ENCODE results near the gene HELZ. TPM values are rescaled to one million over a fixed set of nuclear protein-coding genes. Genes with fewer than 3 reads are reported as not detected.
A peak's percentile ranks its signal among the peaks of the same experiment; 100 is the strongest.

The HELZ gene
- total RNA-seq: 47.1 and 77.2 TPM in 2 replicates
- polyA plus RNA-seq: 32.7 and 34.1 TPM in 2 replicates

DNA sequence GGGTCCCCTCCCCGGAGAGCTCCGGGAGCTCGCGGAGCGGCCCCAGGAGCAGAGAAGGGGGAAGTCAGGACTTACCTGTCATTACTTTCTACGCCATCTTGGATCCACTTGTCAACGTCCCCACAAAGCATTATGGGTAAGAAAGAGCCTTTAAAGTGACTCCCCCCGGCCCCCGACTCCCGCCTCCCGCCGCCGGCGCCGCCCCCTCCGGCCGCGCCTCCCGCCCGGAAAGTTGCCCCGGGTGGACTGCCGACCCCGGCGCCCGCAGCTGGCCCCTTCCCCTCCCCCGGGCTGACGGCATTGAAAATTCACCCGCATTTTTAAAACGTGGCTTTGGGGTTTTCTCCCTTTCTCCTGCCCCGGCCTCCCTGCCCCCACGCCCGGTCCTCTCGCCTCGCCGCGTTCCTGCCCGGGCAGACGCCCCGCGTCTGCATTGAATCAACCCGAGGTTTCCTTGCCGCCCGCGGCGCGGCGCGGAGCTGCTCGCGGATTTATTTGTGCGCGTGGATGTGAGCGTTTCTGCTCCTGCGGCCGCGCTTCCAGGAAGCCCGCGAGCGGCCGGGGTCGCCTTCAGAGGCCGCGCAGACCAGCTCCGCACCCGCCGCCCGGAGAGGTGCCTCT, at the start of gene HELZ:
TSS of gene HELZ (minus strand) at position 124 of the 621 bp plus-strand sequence. CDS start 26,392 bp downstream, outside the sequence.
- Histone ChIP-seq H3K4me3 (peak within 1 kb of the TSS; percentile 93), H3K4me1 (ENCODE audit: insufficient read depth) (peaks cover 38% of the 10 kb centered on the region), H3K4me2 (peak within 1 kb of the TSS; percentile 88), H3K79me2 (peaks cover 58% of the 10 kb centered on the region), H4K20me1 (ENCODE audit: insufficient read depth, poor library complexity, severe bottlenecking) (peaks cover 30% of the 10 kb centered on the region), H2AFZ (peak within 1 kb of the TSS; percentile 98), H3K36me3 (replicated peaks; ENCODE audit: insufficient read depth, low read depth) (no peaks in the 10 kb centered on the region), H3K27me3 (no peaks in the 10 kb centered on the region), H3K9me2 (replicated peaks; ENCODE audit: insufficient read depth) (no peaks in the 10 kb centered on the region), H3K9me3 (ENCODE audit: low read depth) (no peaks in the 10 kb centered on the region), H3K27ac (peak within 1 kb of the TSS; percentile 100)
- DNase-seq (ENCODE audit: low spot score): peak; percentile 95
- TF ChIP-seq, protein P1, sequence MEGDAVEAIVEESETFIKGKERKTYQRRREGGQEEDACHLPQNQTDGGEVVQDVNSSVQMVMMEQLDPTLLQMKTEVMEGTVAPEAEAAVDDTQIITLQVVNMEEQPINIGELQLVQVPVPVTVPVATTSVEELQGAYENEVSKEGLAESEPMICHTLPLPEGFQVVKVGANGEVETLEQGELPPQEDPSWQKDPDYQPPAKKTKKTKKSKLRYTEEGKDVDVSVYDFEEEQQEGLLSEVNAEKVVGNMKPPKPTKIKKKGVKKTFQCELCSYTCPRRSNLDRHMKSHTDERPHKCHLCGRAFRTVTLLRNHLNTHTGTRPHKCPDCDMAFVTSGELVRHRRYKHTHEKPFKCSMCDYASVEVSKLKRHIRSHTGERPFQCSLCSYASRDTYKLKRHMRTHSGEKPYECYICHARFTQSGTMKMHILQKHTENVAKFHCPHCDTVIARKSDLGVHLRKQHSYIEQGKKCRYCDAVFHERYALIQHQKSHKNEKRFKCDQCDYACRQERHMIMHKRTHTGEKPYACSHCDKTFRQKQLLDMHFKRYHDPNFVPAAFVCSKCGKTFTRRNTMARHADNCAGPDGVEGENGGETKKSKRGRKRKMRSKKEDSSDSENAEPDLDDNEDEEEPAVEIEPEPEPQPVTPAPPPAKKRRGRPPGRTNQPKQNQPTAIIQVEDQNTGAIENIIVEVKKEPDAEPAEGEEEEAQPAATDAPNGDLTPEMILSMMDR (IDR thresholded peaks at IDR 0.05; ENCODE audit: poor library complexity): no peak
- TF ChIP-seq EZH2 (IDR thresholded peaks at IDR 0.05; ENCODE audit: borderline replicate concordance): no peak
- TF ChIP-seq EZH2phosphoT487 (IDR thresholded peaks at IDR 0.05; ENCODE audit: low read depth, severe bottlenecking, unreplicated experiment): no peak
- under 1% methylated on average over 39 of the region's 67 CpGs for WGBS (ENCODE audit: low lambda C conversion rate, missing lambda C conversion rate)

DNA sequence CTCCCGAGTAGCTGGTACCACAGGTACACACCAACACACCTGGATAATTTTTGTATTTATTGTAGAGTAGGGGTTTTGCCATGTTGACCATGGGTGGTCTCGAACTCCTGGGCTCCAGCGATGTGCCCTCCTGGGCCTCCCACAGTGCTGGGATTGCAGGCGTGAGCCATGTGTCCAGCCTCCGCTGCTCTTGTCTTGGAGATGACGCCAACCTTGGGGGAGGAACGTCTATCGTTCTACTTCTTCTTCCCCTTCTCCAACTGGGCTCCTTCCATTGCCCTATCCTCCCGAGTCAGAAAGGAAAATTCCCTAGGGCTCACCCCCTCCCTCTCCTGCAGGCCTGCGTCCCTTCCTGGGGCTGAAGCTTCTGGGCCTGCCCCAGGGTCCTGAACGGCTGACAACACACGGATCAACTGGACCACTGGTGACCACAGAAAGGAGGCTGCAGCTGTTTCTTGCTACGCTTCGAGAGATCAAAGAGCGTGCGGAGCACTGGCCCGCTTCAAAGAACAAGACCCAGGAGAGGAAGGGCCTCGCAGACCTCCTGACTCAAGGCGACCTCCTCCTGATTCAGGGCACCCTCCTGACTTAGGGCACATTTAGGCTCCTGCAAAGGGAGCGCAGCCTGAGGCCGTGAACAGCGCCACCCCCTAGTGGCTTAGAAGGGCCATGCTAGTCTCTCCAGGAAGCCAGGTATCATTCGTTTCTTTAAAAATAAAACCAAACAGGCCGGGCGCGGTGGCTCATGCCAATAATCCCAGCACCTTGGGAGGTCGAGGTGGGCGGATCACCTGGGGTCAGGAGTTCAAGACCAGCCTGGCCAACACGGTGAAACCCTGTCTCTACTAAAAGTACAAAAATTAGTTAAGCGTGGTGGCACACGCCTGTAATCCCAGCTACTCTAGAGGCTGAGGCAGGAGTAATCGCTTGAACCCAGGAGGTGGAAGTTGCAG, 48.5 kb upstream of the HELZ start:
- H3K27me3 ChIP-seq: no peaks in the 10 kb centered on the region
- no peaks in the 10 kb centered on the region for H3K4me1 ChIP-seq (ENCODE audit: insufficient read depth)
- H3K9me2 ChIP-seq (replicated peaks; ENCODE audit: insufficient read depth): no peaks in the 10 kb centered on the region
- H3K9me3 ChIP-seq (ENCODE audit: low read depth): no peaks in the 10 kb centered on the region
- no peak overlapping the region for H3K27ac ChIP-seq
- H3K4me2 ChIP-seq: peak overlapping the region; percentile 37
- TF ChIP-seq, protein P1 (IDR thresholded peaks at IDR 0.05; ENCODE audit: poor library complexity): peak; percentile 63
- TF ChIP-seq EZH2phosphoT487 (IDR thresholded peaks at IDR 0.05; ENCODE audit: low read depth, severe bottlenecking, unreplicated experiment) (no peak), EZH2 (IDR thresholded peaks at IDR 0.05; ENCODE audit: borderline replicate concordance) (no peak)
- H3K79me2 ChIP-seq: no peaks in the 10 kb centered on the region
- H4K20me1 ChIP-seq (ENCODE audit: insufficient read depth, poor library complexity, severe bottlenecking): no peaks in the 10 kb centered on the region
- H3K36me3 ChIP-seq (replicated peaks; ENCODE audit: insufficient read depth, low read depth): no peaks in the 10 kb centered on the region
- WGBS (ENCODE audit: low lambda C conversion rate, missing lambda C conversion rate): 70% methylated on average over 32 of the region's 32 CpGs
- peak; percentile 67 for DNase-seq (ENCODE audit: low spot score)
- H3K4me3 ChIP-seq: no peak overlapping the region
- H2AFZ ChIP-seq: peak overlapping the region; percentile 40

DNA sequence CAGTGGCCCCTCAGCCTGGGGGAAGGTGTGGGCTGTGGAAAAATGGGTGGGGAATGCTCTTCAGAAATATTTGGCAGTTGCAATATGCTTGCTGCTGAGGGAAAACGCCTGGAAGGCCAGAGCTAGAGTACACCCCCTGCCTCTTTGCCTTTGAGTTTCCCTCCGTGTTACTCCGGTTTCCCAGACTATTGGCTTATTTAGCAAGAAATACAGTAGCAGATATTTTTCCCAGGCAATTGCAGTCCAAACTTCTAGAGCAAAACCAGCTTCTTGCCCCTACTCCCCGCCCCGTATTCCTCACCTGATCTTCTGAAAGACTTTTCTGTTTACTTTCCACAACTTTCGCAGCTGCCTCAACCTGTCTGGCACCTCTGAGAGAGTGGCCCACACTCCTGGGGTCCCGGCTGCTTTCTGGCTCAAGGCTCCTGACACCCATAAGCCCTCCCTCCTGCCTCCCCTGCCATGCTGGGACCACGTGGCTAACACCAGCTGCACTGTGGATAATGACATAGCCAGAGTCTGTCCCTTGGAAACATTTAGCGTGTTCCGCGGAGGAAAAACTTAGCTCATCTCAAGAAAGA, 45.8 kb upstream of the HELZ start:
- H3K27me3 ChIP-seq: no peaks in the 10 kb centered on the region
- H3K4me2 ChIP-seq: no peak overlapping the region
- H3K9me3 ChIP-seq (ENCODE audit: low read depth): no peaks in the 10 kb centered on the region
- no peaks in the 10 kb centered on the region for H3K4me1 ChIP-seq (ENCODE audit: insufficient read depth)
- no peaks in the 10 kb centered on the region for H3K9me2 ChIP-seq (replicated peaks; ENCODE audit: insufficient read depth)
- WGBS (ENCODE audit: low lambda C conversion rate, missing lambda C conversion rate): 65% methylated on average over 11 of the region's 11 CpGs
- no peak overlapping the region for H3K27ac ChIP-seq
- no peak for DNase-seq (ENCODE audit: low spot score)
- no peak for TF ChIP-seq EZH2phosphoT487 (IDR thresholded peaks at IDR 0.05; ENCODE audit: low read depth, severe bottlenecking, unreplicated experiment)
- TF ChIP-seq, protein P1 (IDR thresholded peaks at IDR 0.05; ENCODE audit: poor library complexity): no peak
- TF ChIP-seq EZH2 (IDR thresholded peaks at IDR 0.05; ENCODE audit: borderline replicate concordance): no peak
- no peaks in the 10 kb centered on the region for H3K79me2 ChIP-seq
- H2AFZ ChIP-seq: no peak overlapping the region
- no peak overlapping the region for H3K4me3 ChIP-seq
- H4K20me1 ChIP-seq (ENCODE audit: insufficient read depth, poor library complexity, severe bottlenecking): no peaks in the 10 kb centered on the region
- no peaks in the 10 kb centered on the region for H3K36me3 ChIP-seq (replicated peaks; ENCODE audit: insufficient read depth, low read depth)
